WERI-Rb-1 (cell line): ENCODE results near the gene MAT2A.
A peak's percentile ranks its signal among the peaks of the same experiment; 100 is the strongest.

Experiments used
- DNase-seq: peaks from one replicate; pipeline ENCODE4 v3.0.0-alpha.2; 2020
- H3K27ac ChIP-seq: fragments of 250-450 bp; sonication (Bioruptor Pico); 2 replicates; pipeline ENCODE4 v1.5.1; 2020; ENCODE audit warnings: mild to moderate bottlenecking, moderate library complexity
- H3K27me3 ChIP-seq: fragments of 250-450 bp; sonication (Bioruptor Pico); 2 replicates; pipeline ENCODE4 v1.5.1; 2021; ENCODE audit warnings: mild to moderate bottlenecking, low read depth, moderate library complexity; ENCODE audit not compliant: insufficient read depth, severe bottlenecking
- H3K36me3 ChIP-seq: fragments of 250-450 bp; sonication (Bioruptor Pico); 2 replicates; pipeline ENCODE4 v1.5.1; 2020; ENCODE audit warnings: mild to moderate bottlenecking, moderate library complexity
- H3K4me3 ChIP-seq: 2 replicates; pipeline ENCODE4 v1.5.1; 2011; ENCODE audit warnings: low read depth, mild to moderate bottlenecking, control low read depth, low read length
- H3K9me3 ChIP-seq: fragments of 250-450 bp; sonication (Bioruptor Pico); 2 replicates; pipeline ENCODE4 v1.5.1; 2021; ENCODE audit warnings: mild to moderate bottlenecking, moderate library complexity; ENCODE audit not compliant: severe bottlenecking
- TF ChIP-seq, protein P1 (sequence below): IDR thresholded peaks from 2 replicates; pipeline ENCODE4 v1.5.1; 2011; ENCODE audit warnings: low read depth, mild to moderate bottlenecking, control low read depth, inconsistent platforms, low read length

Gene MAT2A

GRCh38 chr2:85588236-85588635, 49.3 kb downstream of the MAT2A start:
- Histone ChIP-seq H3K4me3 (no peak overlapping the region), H3K27ac (0 out of 2 replicates have a peak overlapping the region, but pooled peaks have one; percentile 15)

DNA sequence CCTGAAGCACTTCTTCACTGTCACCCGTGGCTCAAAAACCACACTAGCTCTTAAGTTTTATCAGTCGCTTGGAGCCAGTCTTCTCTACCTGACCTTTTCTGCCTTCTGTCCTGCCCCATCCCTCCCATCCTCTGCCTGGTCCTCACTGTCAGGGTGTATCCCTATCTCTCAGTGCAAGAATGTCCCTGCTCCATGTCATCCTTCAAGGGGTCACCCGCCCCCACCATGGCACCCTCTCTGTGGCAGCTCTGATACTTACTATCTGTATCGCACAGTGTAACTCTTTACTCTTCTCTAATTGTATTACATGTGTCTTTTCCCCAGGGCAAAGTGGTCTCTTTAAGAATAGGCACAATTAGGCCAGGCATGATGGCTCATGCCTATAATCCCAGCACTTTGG, 49.7 kb downstream of the MAT2A start:
- TF ChIP-seq, protein P1, sequence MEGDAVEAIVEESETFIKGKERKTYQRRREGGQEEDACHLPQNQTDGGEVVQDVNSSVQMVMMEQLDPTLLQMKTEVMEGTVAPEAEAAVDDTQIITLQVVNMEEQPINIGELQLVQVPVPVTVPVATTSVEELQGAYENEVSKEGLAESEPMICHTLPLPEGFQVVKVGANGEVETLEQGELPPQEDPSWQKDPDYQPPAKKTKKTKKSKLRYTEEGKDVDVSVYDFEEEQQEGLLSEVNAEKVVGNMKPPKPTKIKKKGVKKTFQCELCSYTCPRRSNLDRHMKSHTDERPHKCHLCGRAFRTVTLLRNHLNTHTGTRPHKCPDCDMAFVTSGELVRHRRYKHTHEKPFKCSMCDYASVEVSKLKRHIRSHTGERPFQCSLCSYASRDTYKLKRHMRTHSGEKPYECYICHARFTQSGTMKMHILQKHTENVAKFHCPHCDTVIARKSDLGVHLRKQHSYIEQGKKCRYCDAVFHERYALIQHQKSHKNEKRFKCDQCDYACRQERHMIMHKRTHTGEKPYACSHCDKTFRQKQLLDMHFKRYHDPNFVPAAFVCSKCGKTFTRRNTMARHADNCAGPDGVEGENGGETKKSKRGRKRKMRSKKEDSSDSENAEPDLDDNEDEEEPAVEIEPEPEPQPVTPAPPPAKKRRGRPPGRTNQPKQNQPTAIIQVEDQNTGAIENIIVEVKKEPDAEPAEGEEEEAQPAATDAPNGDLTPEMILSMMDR = no peak
- H3K4me3 ChIP-seq = no peak overlapping the region

More at GRCh38 chr2:85588236-85588635, 49.3 kb downstream of the MAT2A start:
- H3K9me3 ChIP-seq = no peaks in the 10 kb centered on the region
- H3K36me3 ChIP-seq = no peaks in the 10 kb centered on the region
- TF ChIP-seq, protein P1 = no peak
- DNase-seq = no peak
- H3K27me3 ChIP-seq = no peaks in the 10 kb centered on the region

DNA sequence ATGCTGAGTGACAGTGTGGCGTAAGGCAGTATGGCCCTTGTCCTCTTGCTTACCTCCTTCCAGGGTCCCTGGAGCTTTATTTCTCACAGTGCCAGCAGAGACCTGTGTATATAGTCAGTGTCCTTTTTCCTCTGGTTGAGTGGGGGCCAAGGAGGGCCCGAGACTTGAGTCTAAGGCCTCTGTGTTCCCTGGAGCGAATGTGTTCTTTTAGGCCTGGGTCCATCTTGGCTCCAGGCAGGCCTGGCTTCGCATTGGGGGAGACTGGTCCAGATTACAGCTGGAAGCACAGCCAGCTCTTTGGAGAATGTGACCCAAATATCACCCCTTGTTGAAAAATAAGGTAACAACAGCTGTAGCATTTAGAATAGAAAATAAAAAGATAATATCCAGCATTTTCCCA, 50.2 kb downstream of the MAT2A start:
- Histone ChIP-seq H3K27me3 (no peaks in the 10 kb centered on the region), H3K9me3 (no peaks in the 10 kb centered on the region), H3K36me3 (no peaks in the 10 kb centered on the region), H3K27ac (no peak overlapping the region), H3K4me3 (no peak overlapping the region)
- no peak for DNase-seq
- TF ChIP-seq, protein P1 = no peak

More for the DNA sequence above, 49.7 kb downstream of the MAT2A start:
- no peaks in the 10 kb centered on the region for H3K36me3 ChIP-seq
- no peaks in the 10 kb centered on the region for H3K9me3 ChIP-seq
- no peak overlapping the region for H3K27ac ChIP-seq
- no peak for DNase-seq
- H3K27me3 ChIP-seq = no peaks in the 10 kb centered on the region

GRCh38 chr2:85589982-85590791, 51.2 kb downstream of the MAT2A start:
- no peaks in the 10 kb centered on the region for H3K36me3 ChIP-seq
- TF ChIP-seq, protein P1 = no peak
- no peak for DNase-seq
- H3K4me3 ChIP-seq = no peak overlapping the region
- no peaks in the 10 kb centered on the region for H3K9me3 ChIP-seq
- H3K27me3 ChIP-seq = no peaks in the 10 kb centered on the region
- no peak overlapping the region for H3K27ac ChIP-seq

- Histone ChIP-seq H3K27ac (no peak overlapping the region), H3K27me3 (no peaks in the 10 kb centered on the region), H3K9me3 (no peaks in the 10 kb centered on the region), H3K4me3 (no peak overlapping the region), H3K36me3 (no peaks in the 10 kb centered on the region)
- TF ChIP-seq, protein P1 = no peak
- no peak for DNase-seq
Observed at GRCh38 chr2:85590950-85591349, 52.0 kb downstream of the MAT2A start.
